CD4-positive, alpha-beta memory T cell (primary cell): ENCODE measurements around the gene HAO1. TPM values are rescaled to one million over a fixed set of nuclear protein-coding genes. Genes with fewer than 3 reads are reported as not detected.

Experiments
- CTCF ChIA-PET: fragments of 350-600 bp; sonication (Branson Sonifier 250); formaldehyde crosslinking; loops from one replicate; lab custom pipeline; 2021; ENCODE audit warnings: inconsistent platforms; ENCODE audit not compliant: partially characterized antibody; lab: Charles Lee
- POLR2A ChIA-PET: fragments of 350-600 bp; sonication (Branson Sonifier 250); formaldehyde crosslinking; loops from one replicate; lab custom pipeline; 2021; ENCODE audit not compliant: partially characterized antibody; lab: Charles Lee
- DNase-seq, 5 donors: peaks; one replicate each; pipeline versions ENCODE4 v3.0.0 to v3.0.0-alpha.2; 2020 to 2022; ENCODE audit warnings: mixed read lengths in 1 of 5
- H3K27ac ChIP-seq: one replicate; pipeline ENCODE4 v1.7.0; 2013; ENCODE audit warnings: low read depth, low read length
- H3K27me3 ChIP-seq: 2 replicates; pipeline ENCODE4 v1.7.0; 2013; ENCODE audit warnings: mild to moderate bottlenecking, low read length, moderate library complexity; ENCODE audit not compliant: insufficient read depth
- H3K36me3 ChIP-seq: 2 replicates; pipeline ENCODE4 v1.7.0; 2013; ENCODE audit warnings: mild to moderate bottlenecking, low read length, moderate library complexity; ENCODE audit not compliant: insufficient read depth
- H3K4me1 ChIP-seq: 2 replicates; pipeline ENCODE4 v1.7.0; 2013; ENCODE audit warnings: mild to moderate bottlenecking, low read length, moderate library complexity; ENCODE audit not compliant: insufficient read depth
- H3K4me3 ChIP-seq, 2 donors: one replicate each; pipeline ENCODE4 v1.7.0; 2013; ENCODE audit warnings: low read length in 2 of 2, mild to moderate bottlenecking in 1 of 2
- H3K9me3 ChIP-seq, 2 donors: one replicate each; pipeline ENCODE4 v1.7.0; 2013; ENCODE audit warnings: low read length in 2 of 2, control low read depth in 1 of 2; ENCODE audit not compliant: control insufficient read depth in 1 of 2
- H3K27ac Mint-ChIP-seq, 7 donors: one replicate each; pipeline ENCODE4 v1.8.0; 2020 to 2021; ENCODE audit warnings: mixed read lengths in 7 of 7, mild to moderate bottlenecking in 6 of 7, inconsistent platforms in 3 of 7, moderate library complexity in 3 of 7
- H3K27me3 Mint-ChIP-seq, 2 donors: one replicate each; pipeline ENCODE4 v1.8.0; 2020 to 2021; ENCODE audit warnings: mixed read lengths in 2 of 2
- H3K36me3 Mint-ChIP-seq, 2 donors: one replicate each; pipeline ENCODE4 v1.8.0; 2020 to 2021; ENCODE audit warnings: mixed read lengths in 2 of 2, inconsistent platforms in 1 of 2, mild to moderate bottlenecking in 1 of 2
- H3K4me1 Mint-ChIP-seq, 4 donors: one replicate each; pipeline ENCODE4 v1.8.0; 2020 to 2021; ENCODE audit warnings: mixed read lengths in 4 of 4, mild to moderate bottlenecking in 1 of 4
- H3K4me3 Mint-ChIP-seq, 8 donors: one replicate each; pipeline ENCODE4 v1.8.0; 2020 to 2021; ENCODE audit warnings: mixed read lengths in 8 of 8, mild to moderate bottlenecking in 7 of 8, moderate library complexity in 6 of 8, inconsistent platforms in 3 of 8
- H3K9me3 Mint-ChIP-seq, 8 donors: one replicate each; pipeline ENCODE4 v1.8.0; 2020 to 2021; ENCODE audit warnings: mixed read lengths in 8 of 8, mild to moderate bottlenecking in 5 of 8, inconsistent platforms in 3 of 8, moderate library complexity in 1 of 8
- intact Hi-C: fragments of 100-400 bp; cut with micrococcal nuclease; formaldehyde crosslinking; loops from one replicate; pipeline ENCODE4 v1.15.1; 2023
- polyA plus RNA-seq, 2 donors: library from polyadenylated mRNA; unstranded; fragments of 300-500 nt; fragmentation: Illumina TruSeq; gene quantifications; one replicate each; pipeline ENCODE4 v1.2.3, GENCODE V29; 2021
- total RNA-seq, 2 experiments: library from RNA; stranded (reverse); gene quantifications; one replicate each; pipeline ENCODE4 v1.2.3, GENCODE V29; 2021

HAO1 gene
- total RNA-seq = not detected
- not detected for polyA plus RNA-seq

DNA sequence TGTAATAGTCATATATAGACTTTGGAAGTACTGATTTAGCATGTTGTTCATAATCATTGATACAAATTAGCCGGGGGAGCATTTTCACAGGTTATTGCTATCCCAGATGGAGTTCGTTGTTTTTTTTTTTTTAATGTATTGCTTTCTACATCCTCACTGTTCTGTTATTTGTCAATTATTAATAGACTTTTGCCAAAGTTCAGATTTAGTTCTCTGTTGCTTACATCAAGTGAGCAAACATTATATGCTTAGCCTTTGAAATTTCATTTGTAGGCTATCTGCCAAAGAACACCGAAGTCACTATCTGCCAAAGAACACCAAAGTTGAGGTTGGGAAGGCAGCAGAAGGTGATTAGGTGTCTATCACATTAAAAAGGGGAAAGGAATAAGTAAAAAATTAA lies at the start of gene HAO1:
Gene HAO1, minus strand, starts transcription at position 118 of the 400 bp plus-strand sequence. Its CDS starts 36 bp downstream, at position 82.
- intact Hi-C loops = no loop called here
- CTCF ChIA-PET = interaction anchor here (1.0 to 1.3 kb wide), 2 partner anchors 9 to 782 kb away, joined by 3 to 8 read pairs; no protein-coding TSS in a partner anchor
- no peak within 1 kb of the TSS for H3K27ac ChIP-seq
- Mint-ChIP-seq H3K9me3 (peaks cover 0 to 2% (median 0%) of the 10 kb centered on the region in 8 donors), H3K36me3 (no peaks in the 10 kb centered on the region), H3K4me3 (no peak within 1 kb of the TSS), H3K27me3 (peaks cover 1 to 4% of the 10 kb centered on the region in 2 donors), H3K27ac (no peak within 1 kb of the TSS), H3K4me1 (peaks cover 0 to 5% (median 0%) of the 10 kb centered on the region in 4 donors)
- no peaks in the 10 kb centered on the region for H3K9me3 ChIP-seq
- DNase-seq = no peak
- no peaks in the 10 kb centered on the region for H3K36me3 ChIP-seq
- POLR2A ChIA-PET = no interaction called here
- no peaks in the 10 kb centered on the region for H3K27me3 ChIP-seq
- H3K4me3 ChIP-seq = no peak within 1 kb of the TSS
- H3K4me1 ChIP-seq = no peaks in the 10 kb centered on the region

DNA sequence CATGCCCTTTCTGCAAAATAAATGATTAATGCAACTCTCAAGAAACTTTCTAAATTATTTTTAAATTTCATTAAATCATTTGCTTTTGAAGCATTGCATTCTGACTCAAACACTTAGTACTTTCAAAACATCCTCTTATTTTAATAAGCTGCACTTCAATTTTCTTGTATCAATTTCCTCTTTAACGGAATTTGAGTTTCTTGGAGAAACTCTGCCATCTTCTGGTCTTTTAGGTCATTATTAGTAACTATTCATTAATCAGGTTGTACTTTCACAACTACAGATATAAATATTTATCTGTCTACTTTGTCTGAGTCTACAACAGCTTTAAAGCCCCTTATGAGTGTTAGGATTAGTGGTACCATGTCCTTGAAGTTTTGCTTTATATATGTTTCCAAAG lies 49.1 kb upstream of the HAO1 start:
- no peak overlapping the region for H3K27ac ChIP-seq
- H3K9me3 ChIP-seq = no peaks in the 10 kb centered on the region
- no peaks in the 10 kb centered on the region for H3K27me3 Mint-ChIP-seq
- intact Hi-C loops = no loop called here
- ChIA-PET POLR2A (interaction anchor here (0.9 kb wide), 1 partner anchor 30 kb away, joined by 3 read pairs; the partner anchor contains the start of gene TMX4), CTCF (interaction anchor here (0.7 to 1.6 kb wide), 3 partner anchors 25 to 97 kb away, joined by 3 to 6 read pairs (median 4); no protein-coding TSS in a partner anchor)
- no peak for DNase-seq
- no peaks in the 10 kb centered on the region for H3K4me1 ChIP-seq
- no peak overlapping the region for H3K4me3 ChIP-seq
- no peak overlapping the region for H3K27ac Mint-ChIP-seq
- H3K4me1 Mint-ChIP-seq = peaks cover 0 to 5% (median 2%) of the 10 kb centered on the region in 4 donors
- H3K27me3 ChIP-seq = no peaks in the 10 kb centered on the region
- peaks cover 40 to 65% of the 10 kb centered on the region in 2 donors for H3K36me3 Mint-ChIP-seq
- H3K36me3 ChIP-seq = peaks cover 4% of the 10 kb centered on the region
- H3K4me3 Mint-ChIP-seq = no peak overlapping the region
- peaks cover 0 to 6% (median 2%) of the 10 kb centered on the region in 8 donors for H3K9me3 Mint-ChIP-seq

DNA sequence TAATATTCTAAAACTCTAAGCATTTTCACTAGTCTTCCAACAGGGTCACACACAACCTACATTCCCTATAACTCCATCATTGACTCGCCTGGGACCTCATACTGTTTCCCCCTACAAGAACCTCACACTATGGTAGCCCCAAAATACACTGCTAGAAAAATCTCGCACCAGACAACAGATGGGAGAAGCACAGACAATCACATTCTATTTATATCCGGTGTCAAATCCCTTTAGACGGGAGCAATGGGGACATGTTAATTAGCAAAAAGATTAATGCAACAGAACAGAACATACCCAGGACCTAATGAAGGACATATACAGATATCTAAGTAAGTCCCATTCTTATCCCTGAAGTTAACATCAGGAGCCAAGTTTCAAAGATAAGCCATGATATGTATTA lies 45.7 kb upstream of the HAO1 start:
- intact Hi-C loops = no loop called here
- peaks cover 42 to 75% of the 10 kb centered on the region in 2 donors for H3K36me3 Mint-ChIP-seq

DNA sequence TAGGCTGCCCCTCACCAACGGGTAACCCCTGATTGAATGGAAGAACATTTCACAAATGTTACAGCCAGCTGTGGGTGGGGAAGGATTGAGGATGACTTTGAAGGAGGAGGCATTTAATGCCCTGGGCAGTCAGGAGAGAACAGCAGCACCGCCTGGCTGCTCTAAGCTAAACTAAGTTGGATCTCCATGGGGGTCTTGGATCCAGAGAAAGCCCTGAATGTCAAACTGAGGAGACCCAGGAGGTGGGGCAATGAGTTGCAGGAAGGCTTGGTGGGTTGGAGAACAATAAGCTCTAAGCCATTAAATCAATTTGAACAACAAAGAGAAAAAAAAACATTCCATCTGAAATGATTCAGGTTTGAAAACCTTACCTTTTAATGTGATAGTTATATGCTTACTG lies 43.9 kb upstream of the HAO1 start:
- H3K27me3 Mint-ChIP-seq = no peaks in the 10 kb centered on the region
- Histone ChIP-seq H3K4me3 (no peak overlapping the region), H3K4me1 (no peaks in the 10 kb centered on the region), H3K27me3 (no peaks in the 10 kb centered on the region), H3K9me3 (no peaks in the 10 kb centered on the region), H3K27ac (no peak overlapping the region), H3K36me3 (peaks cover 29% of the 10 kb centered on the region)
- ChIA-PET POLR2A (interaction anchor here (2.3 kb wide), 1 partner anchor 9 kb away, joined by 6 read pairs; no protein-coding TSS in a partner anchor), CTCF (interaction anchor here (1.0 to 1.4 kb wide), 3 partner anchors 12 to 766 kb away, joined by 3 read pairs; no protein-coding TSS in a partner anchor)
- no peak for DNase-seq
- no peak overlapping the region for H3K4me3 Mint-ChIP-seq
- peaks cover 49 to 68% of the 10 kb centered on the region in 2 donors for H3K36me3 Mint-ChIP-seq
- H3K4me1 Mint-ChIP-seq = peaks cover 12 to 23% (median 17%) of the 10 kb centered on the region in 4 donors
- peak overlapping the region in 3 of 7 donors; percentile 43 to 68 (median 57) for H3K27ac Mint-ChIP-seq
- intact Hi-C loops = no loop called here
- H3K9me3 Mint-ChIP-seq = no peaks in the 10 kb centered on the region

More for the DNA sequence above, 45.7 kb upstream of the HAO1 start:
- Histone ChIP-seq H3K4me3 (no peak overlapping the region), H3K27ac (no peak overlapping the region), H3K4me1 (no peaks in the 10 kb centered on the region), H3K27me3 (no peaks in the 10 kb centered on the region), H3K9me3 (no peaks in the 10 kb centered on the region), H3K36me3 (peaks cover 29% of the 10 kb centered on the region)
- Mint-ChIP-seq H3K27me3 (no peaks in the 10 kb centered on the region), H3K9me3 (no peaks in the 10 kb centered on the region), H3K27ac (peak overlapping the region in 1 of 7 donors; percentile 6), H3K4me1 (peaks cover 8 to 16% (median 10%) of the 10 kb centered on the region in 4 donors), H3K4me3 (no peak overlapping the region)
- no peak for DNase-seq
- CTCF ChIA-PET = no interaction called here
- POLR2A ChIA-PET = no interaction called here

DNA sequence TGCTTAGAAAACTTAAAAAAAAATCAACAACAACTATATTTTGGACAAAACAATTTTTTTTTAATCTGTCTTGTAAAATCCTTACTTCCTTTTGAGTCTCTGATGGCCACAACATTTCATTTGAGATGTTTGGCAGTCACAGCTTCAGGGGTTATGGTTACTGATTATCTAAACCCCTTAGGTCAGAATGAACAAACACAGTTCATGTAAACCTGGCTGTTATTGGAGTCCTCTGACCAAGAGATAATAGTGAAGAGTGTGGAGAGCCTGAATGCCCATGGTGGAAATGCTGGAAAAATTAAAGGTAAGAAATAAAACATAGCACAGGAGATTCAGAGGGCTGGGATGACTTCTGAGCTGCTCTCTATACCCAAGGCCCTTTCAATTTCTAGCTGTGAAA lies 41.1 kb upstream of the HAO1 start:
- peaks cover 12 to 23% (median 17%) of the 10 kb centered on the region in 4 donors for H3K4me1 Mint-ChIP-seq
- no peaks in the 10 kb centered on the region for H3K27me3 ChIP-seq
- no peaks in the 10 kb centered on the region for H3K9me3 Mint-ChIP-seq
- intact Hi-C loops = loop anchor here (2.0 kb wide), 1 partner anchor 739 kb away; no protein-coding TSS in a partner anchor
- H3K4me3 Mint-ChIP-seq = no peak overlapping the region
- no peak overlapping the region for H3K27ac ChIP-seq
- peaks cover 48 to 60% of the 10 kb centered on the region in 2 donors for H3K36me3 Mint-ChIP-seq
- no peaks in the 10 kb centered on the region for H3K4me1 ChIP-seq
- ChIA-PET CTCF (interaction anchor here (2.3 kb wide), 1 partner anchor 740 kb away, joined by 11 read pairs; no protein-coding TSS in a partner anchor), POLR2A (no interaction called here)
- no peak for DNase-seq
- H3K4me3 ChIP-seq = no peak overlapping the region
- H3K27me3 Mint-ChIP-seq = no peaks in the 10 kb centered on the region
- H3K36me3 ChIP-seq = peaks cover 29% of the 10 kb centered on the region
- no peaks in the 10 kb centered on the region for H3K9me3 ChIP-seq
- peak overlapping the region in 3 of 7 donors; percentile 4 to 34 (median 19) for H3K27ac Mint-ChIP-seq

DNA sequence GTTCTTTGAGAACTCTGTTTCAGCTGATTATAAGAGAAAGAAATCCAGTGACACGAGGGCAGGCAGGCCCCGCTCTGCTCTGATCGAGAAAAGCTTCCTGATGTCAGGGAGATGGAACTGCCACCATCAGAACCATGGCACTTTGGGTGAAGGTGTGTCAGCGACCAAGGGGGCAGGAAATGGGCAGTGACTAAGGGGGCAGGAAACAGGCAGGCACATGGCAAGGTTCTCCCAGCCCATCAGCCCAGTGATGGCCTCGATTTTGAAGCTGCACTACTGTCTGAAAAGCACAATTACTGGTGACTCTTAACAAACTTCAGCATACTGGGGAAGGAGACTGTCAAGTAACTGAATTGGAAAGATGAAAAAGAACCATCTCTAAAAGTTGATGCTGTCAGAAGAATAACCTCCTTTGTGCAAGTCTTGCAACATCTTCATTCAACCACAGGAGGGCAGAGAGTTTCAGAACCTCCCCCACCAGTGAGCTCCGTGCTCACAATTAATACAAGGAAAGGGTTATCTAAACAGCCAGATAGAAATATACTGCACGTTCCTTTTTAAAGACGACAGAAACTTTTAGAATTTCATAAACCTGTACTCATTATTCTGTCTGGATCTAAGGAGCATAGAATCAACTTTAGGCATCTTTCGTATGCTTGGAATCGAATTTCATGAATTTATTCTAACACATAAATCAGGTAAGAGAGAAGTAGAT lies 40.2 kb upstream of the HAO1 start:
- peak in 3 of 5 donors; percentile 2 to 8 (median 2) for DNase-seq
- Mint-ChIP-seq H3K4me3 (no peak overlapping the region), H3K36me3 (peaks cover 43 to 55% of the 10 kb centered on the region in 2 donors), H3K27ac (peak overlapping the region in 6 of 7 donors; percentile 0 to 86 (median 43)), H3K4me1 (peaks cover 12 to 23% (median 16%) of the 10 kb centered on the region in 4 donors), H3K9me3 (no peaks in the 10 kb centered on the region), H3K27me3 (no peaks in the 10 kb centered on the region)
- intact Hi-C loops = loop anchor here (2.0 kb wide), 1 partner anchor 740 kb away; no protein-coding TSS in a partner anchor
- no peaks in the 10 kb centered on the region for H3K9me3 ChIP-seq
- CTCF ChIA-PET = interaction anchor here (0.9 to 1.7 kb wide), 3 partner anchors 36 to 741 kb away, joined by 4 to 5 read pairs (median 5); partner anchors contain the start of gene TMX4
- POLR2A ChIA-PET = no interaction called here
- H3K36me3 ChIP-seq = peaks cover 29% of the 10 kb centered on the region
- no peak overlapping the region for H3K27ac ChIP-seq
- H3K4me3 ChIP-seq = no peak overlapping the region
- H3K27me3 ChIP-seq = no peaks in the 10 kb centered on the region
- no peaks in the 10 kb centered on the region for H3K4me1 ChIP-seq

DNA sequence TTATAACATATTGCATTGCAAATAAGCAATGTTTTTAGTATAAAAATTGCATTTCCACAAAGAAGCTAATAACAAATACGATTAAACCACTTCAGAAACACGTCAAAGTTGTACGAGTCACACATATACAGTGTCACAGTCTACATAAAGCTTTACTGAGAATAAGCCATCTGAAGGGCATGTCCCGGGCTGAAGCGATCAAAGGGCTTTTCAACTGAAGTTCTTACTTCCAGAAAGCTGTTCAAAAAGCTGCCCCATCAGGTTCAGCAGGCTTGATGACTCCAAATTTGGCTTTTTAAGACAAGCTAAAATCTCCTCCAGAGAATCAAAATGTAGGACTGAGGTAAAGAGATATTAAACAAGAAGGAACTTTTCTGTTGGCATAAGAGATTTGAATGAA lies 37.5 kb upstream of the HAO1 start:
- ChIA-PET POLR2A (no interaction called here), CTCF (no interaction called here)
- DNase-seq = no peak
- no peak overlapping the region for H3K4me3 ChIP-seq
- Mint-ChIP-seq H3K27me3 (no peaks in the 10 kb centered on the region), H3K4me3 (no peak overlapping the region), H3K4me1 (peaks cover 12 to 23% (median 16%) of the 10 kb centered on the region in 4 donors), H3K9me3 (no peaks in the 10 kb centered on the region), H3K36me3 (peaks cover 28 to 31% of the 10 kb centered on the region in 2 donors), H3K27ac (no peak overlapping the region)
- peaks cover 14% of the 10 kb centered on the region for H3K36me3 ChIP-seq
- no peaks in the 10 kb centered on the region for H3K9me3 ChIP-seq
- intact Hi-C loops = no loop called here
- H3K27me3 ChIP-seq = no peaks in the 10 kb centered on the region
- H3K4me1 ChIP-seq = no peaks in the 10 kb centered on the region
- no peak overlapping the region for H3K27ac ChIP-seq
